GM23338 (cell line): ENCODE results near the gene TMEM135. TPM values are rescaled to one million over a fixed set of nuclear protein-coding genes. Genes with fewer than 3 reads are reported as not detected.

Experiments used
- ATAC-seq: fragments of 200-7000 bp; cut with Tn5 transposase; 3 replicates; pipeline ENCODE4 v1.9.1; 2020
- DNase-seq: peaks from one replicate; pipeline ENCODE4 v3.0.0-alpha.2; 2015; ENCODE audit warnings: low spot score
- H2AFZ ChIP-seq: fragments of 200-600 bp; sonication (generic); 2 replicates; pipeline ENCODE4 v1.8.0; 2016; ENCODE audit warnings: antibody characterized with exemption, mild to moderate bottlenecking, moderate library complexity
- H3F3A ChIP-seq: fragments of 200-600 bp; sonication (generic); replicated peaks from 2 replicates; pipeline ENCODE4 v1.8.0; 2017; ENCODE audit warnings: antibody characterized with exemption, mixed run types, low read depth
- H3K27ac ChIP-seq: fragments of 200-600 bp; sonication (generic); 2 replicates; pipeline ENCODE4 v1.6.1; 2016; ENCODE audit warnings: low read depth
- H3K27me3 ChIP-seq: fragments of 200-600 bp; sonication (generic); 2 replicates; pipeline ENCODE4 v1.8.0; 2016; ENCODE audit warnings: mild to moderate bottlenecking, mixed run types, moderate library complexity; ENCODE audit not compliant: insufficient read depth
- H3K36me3 ChIP-seq: fragments of 200-600 bp; sonication (generic); 2 replicates; pipeline ENCODE4 v1.8.0; 2016; ENCODE audit warnings: mild to moderate bottlenecking; ENCODE audit not compliant: insufficient read depth
- H3K4me1 ChIP-seq: fragments of 200-600 bp; sonication (generic); 2 replicates; pipeline ENCODE4 v1.8.0; 2016; ENCODE audit warnings: mild to moderate bottlenecking, moderate library complexity; ENCODE audit not compliant: insufficient read depth
- H3K4me2 ChIP-seq: fragments of 200-600 bp; sonication (generic); 2 replicates; pipeline ENCODE4 v1.7.1; 2017; ENCODE audit warnings: mixed run types
- H3K4me3 ChIP-seq: fragments of 200-600 bp; sonication (generic); 2 replicates; pipeline ENCODE4 v1.6.1; 2016; ENCODE audit warnings: mixed run types
- H3K79me2 ChIP-seq: fragments of 200-600 bp; sonication (generic); replicated peaks from 2 replicates; pipeline ENCODE4 v1.8.0; 2017; ENCODE audit warnings: mild to moderate bottlenecking; ENCODE audit not compliant: insufficient read depth
- H3K9me2 ChIP-seq: fragments of 200-600 bp; sonication (generic); 2 replicates; pipeline ENCODE4 v1.8.0; 2017; ENCODE audit not compliant: insufficient read depth
- H4K20me1 ChIP-seq: fragments of 200-600 bp; sonication (generic); replicated peaks from 2 replicates; pipeline ENCODE4 v1.8.0; 2017; ENCODE audit warnings: mild to moderate bottlenecking; ENCODE audit not compliant: insufficient read depth
- H3K27ac Mint-ChIP-seq: 2 replicates; pipeline ENCODE4 v1.8.0; 2020; ENCODE audit warnings: inconsistent platforms, mild to moderate bottlenecking, moderate library complexity, mixed read lengths
- H3K27me3 Mint-ChIP-seq: 3 replicates; pipeline ENCODE4 v1.8.0; 2022; ENCODE audit warnings: low read depth, mild to moderate bottlenecking, moderate library complexity, mixed read lengths, inconsistent platforms; ENCODE audit not compliant: insufficient read depth, poor library complexity
- H3K36me3 Mint-ChIP-seq: 3 replicates; pipeline ENCODE4 v1.8.0; 2021; ENCODE audit warnings: low read depth, mild to moderate bottlenecking, inconsistent platforms, moderate library complexity, mixed read lengths
- H3K4me1 Mint-ChIP-seq: 3 replicates; pipeline ENCODE4 v1.8.0; 2020; ENCODE audit warnings: mild to moderate bottlenecking, inconsistent platforms, mixed read lengths
- H3K4me3 Mint-ChIP-seq: 3 replicates; pipeline ENCODE4 v1.8.0; 2021; ENCODE audit warnings: moderate library complexity, mild to moderate bottlenecking, inconsistent platforms, mixed read lengths
- H3K9me3 Mint-ChIP-seq: 3 replicates; pipeline ENCODE4 v1.8.0; 2020; ENCODE audit warnings: moderate library complexity, mild to moderate bottlenecking, inconsistent platforms, mixed read lengths
- CREB1 ChIP-seq: fragments of 250-450 bp; sonication (Bioruptor Pico); IDR thresholded peaks from 2 replicates; pipeline ENCODE4 v1.5.0; 2020; ENCODE audit warnings: low read depth, mild to moderate bottlenecking, moderate library complexity
- CTCF ChIP-seq, 2 experiments: fragments of 200-600 bp in 1 of 2; sonication (generic) in 1 of 2; conservative IDR thresholded peaks; 2 replicates each; pipeline versions ENCODE4 v1.5.1 to v1.6.1; 2016 to 2017; ENCODE audit warnings: antibody characterized with exemption in 2 of 2, low read depth in 2 of 2, mild to moderate bottlenecking in 2 of 2, moderate library complexity in 1 of 2
- ETS1 ChIP-seq: IDR thresholded peaks from 2 replicates; pipeline ENCODE4 v1.6.1; 2016; ENCODE audit warnings: antibody characterized with exemption
- EZH2 ChIP-seq: fragments of 200-600 bp; sonication (generic); IDR thresholded peaks from one replicate; pipeline ENCODE4 v1.8.0; 2017; ENCODE audit warnings: antibody characterized with exemption, mild to moderate bottlenecking, low read depth; ENCODE audit not compliant: unreplicated experiment
- EZH2phosphoT487 ChIP-seq: fragments of 200-600 bp; sonication (generic); IDR thresholded peaks from one replicate; pipeline ENCODE4 v1.8.1; 2018; ENCODE audit warnings: antibody characterized with exemption; ENCODE audit not compliant: unreplicated experiment
- JUNB ChIP-seq: IDR thresholded peaks from one replicate; pipeline ENCODE4 v1.6.1; 2016; ENCODE audit warnings: antibody characterized with exemption; ENCODE audit not compliant: unreplicated experiment
- NANOG ChIP-seq: IDR thresholded peaks from 2 replicates; pipeline ENCODE4 v1.6.1; 2016; ENCODE audit warnings: antibody characterized with exemption, borderline replicate concordance
- POLR2AphosphoS5 ChIP-seq: IDR thresholded peaks from 2 replicates; pipeline ENCODE4 v1.6.1; 2016; ENCODE audit warnings: antibody characterized with exemption, low read depth
- REST ChIP-seq: IDR thresholded peaks from one replicate; pipeline ENCODE4 v1.6.1; 2018; ENCODE audit warnings: antibody characterized with exemption; ENCODE audit not compliant: unreplicated experiment
- STAT1 ChIP-seq: IDR thresholded peaks from one replicate; pipeline ENCODE4 v1.6.1; 2016; ENCODE audit warnings: antibody characterized with exemption; ENCODE audit not compliant: unreplicated experiment
- ZNF114 ChIP-seq: fragments of 250-450 bp; sonication (Bioruptor Pico); IDR thresholded peaks from 2 replicates; pipeline ENCODE4 v1.5.0; 2020; ENCODE audit warnings: mild to moderate bottlenecking, moderate library complexity
- ZNF331 ChIP-seq: fragments of 250-450 bp; sonication (Bioruptor Pico); IDR thresholded peaks from 2 replicates; pipeline ENCODE4 v1.5.0; 2020; ENCODE audit warnings: low read depth, mild to moderate bottlenecking, moderate library complexity
- ZNF462 ChIP-seq: fragments of 250-450 bp; sonication (Bioruptor Pico); IDR thresholded peaks from 2 replicates; pipeline ENCODE4 v1.5.0; 2020; ENCODE audit warnings: mild to moderate bottlenecking, moderate library complexity
- polyA plus RNA-seq: library from polyadenylated mRNA; unstranded; fragments of >200 nt; fragmentation: Nextera tagmentation; extraction: Ambion mirVana; gene quantifications from 2 replicates; pipeline ENCODE4 v1.2.1, GENCODE V29; 2016
- total RNA-seq: library from RNA; depleted of rRNA; stranded (reverse); fragments of >200 nt; shearing (Covaris generic); gene quantifications from 2 replicates; pipeline ENCODE4 v1.2.3, GENCODE V29; 2014

The TMEM135 gene
- total and polyA plus RNA-seq, 2 experiments from 2014 or later: 23.4 to 49.9 TPM

- Histone ChIP-seq H2AFZ (no peak overlapping the region), H3K9me2 (no peaks in the 10 kb centered on the region), H3F3A (no peaks in the 10 kb centered on the region), H3K27me3 (no peaks in the 10 kb centered on the region), H3K27ac (no peak overlapping the region), H3K4me2 (no peak overlapping the region), H4K20me1 (no peaks in the 10 kb centered on the region), H3K4me1 (no peaks in the 10 kb centered on the region), H3K36me3 (no peaks in the 10 kb centered on the region), H3K4me3 (no peak overlapping the region), H3K79me2 (no peaks in the 10 kb centered on the region)
- TF ChIP-seq CREB1 (CRISPR knock-in tag): no peak
- TF ChIP-seq JUNB: no peak
- TF ChIP-seq EZH2phosphoT487: no peak
- no peak for TF ChIP-seq ETS1
- TF ChIP-seq ZNF114 (CRISPR knock-in tag): no peak
- no peak for TF ChIP-seq ZNF331
- TF ChIP-seq STAT1: no peak
- no peak for TF ChIP-seq POLR2AphosphoS5
- TF ChIP-seq EZH2: no peak
- no peak for TF ChIP-seq ZNF462 (CRISPR knock-in tag)
- no peak for TF ChIP-seq REST
- no peak for TF ChIP-seq CTCF (conservative IDR thresholded peaks at IDR 0.05; ENCODE audit: low read depth in 2 of 2)
- no peak for TF ChIP-seq NANOG
- peaks cover 3% of the 10 kb centered on the region; the same call in 1 of the 3 replicates for H3K36me3 Mint-ChIP-seq
- no peak overlapping the region for H3K4me3 Mint-ChIP-seq
- peaks cover 10% of the 10 kb centered on the region; the same call in 2 of the 3 replicates for H3K9me3 Mint-ChIP-seq
- ATAC-seq (no peak), DNase-seq (no peak)
- peaks cover 3% of the 10 kb centered on the region; the same call in 1 of the 3 replicates for H3K4me1 Mint-ChIP-seq
- no peak overlapping the region for H3K27ac Mint-ChIP-seq
- peaks cover 12% of the 10 kb centered on the region for H3K27me3 Mint-ChIP-seq
Observed at GRCh38 chr11:87013912-87014825, 23.6 kb upstream of the TMEM135 start.
